Epithelial cell of esophagus (primary cell): Measurements from ENCODE around the gene TANK.

ENCODE experiments used
- DNase-seq: peaks from one replicate; pipeline ENCODE4 v3.0.0; 2010; ENCODE audit warnings: low read depth
- H3K4me3 ChIP-seq: 2 replicates; pipeline ENCODE4 v1.5.1; 2011; ENCODE audit warnings: mild to moderate bottlenecking, low read length, control low read depth
- CTCF ChIP-seq: IDR thresholded peaks from 2 replicates; pipeline ENCODE4 v1.5.1; 2011; ENCODE audit warnings: low read depth, mild to moderate bottlenecking, low read length, control low read depth, inconsistent platforms; ENCODE audit not compliant: insufficient read depth; ENCODE audit errors: missing control alignments

TANK gene

GRCh38 chr2:161228511-161229240, 68.4 kb downstream of the TANK start:
- DNase-seq, result peak; percentile 36
- H3K4me3 ChIP-seq, result no peak overlapping the region
- no peak for TF ChIP-seq CTCF

DNA sequence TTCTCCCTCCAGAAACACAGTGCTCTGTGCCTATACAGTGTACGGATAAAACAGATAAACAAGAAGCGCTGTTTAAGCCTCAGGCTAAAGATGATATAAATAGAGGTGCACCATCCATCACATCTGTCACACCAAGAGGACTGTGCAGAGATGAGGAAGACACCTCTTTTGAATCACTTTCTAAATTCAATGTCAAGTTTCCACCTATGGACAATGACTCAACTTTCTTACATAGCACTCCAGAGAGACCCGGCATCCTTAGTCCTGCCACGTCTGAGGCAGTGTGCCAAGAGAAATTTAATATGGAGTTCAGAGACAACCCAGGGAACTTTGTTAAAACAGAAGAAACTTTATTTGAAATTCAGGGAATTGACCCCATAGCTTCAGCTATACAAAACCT, 70.7 kb downstream of the TANK start:
- DNase-seq, result no peak
- no peak for TF ChIP-seq CTCF
- H3K4me3 ChIP-seq, result no peak overlapping the region

DNA sequence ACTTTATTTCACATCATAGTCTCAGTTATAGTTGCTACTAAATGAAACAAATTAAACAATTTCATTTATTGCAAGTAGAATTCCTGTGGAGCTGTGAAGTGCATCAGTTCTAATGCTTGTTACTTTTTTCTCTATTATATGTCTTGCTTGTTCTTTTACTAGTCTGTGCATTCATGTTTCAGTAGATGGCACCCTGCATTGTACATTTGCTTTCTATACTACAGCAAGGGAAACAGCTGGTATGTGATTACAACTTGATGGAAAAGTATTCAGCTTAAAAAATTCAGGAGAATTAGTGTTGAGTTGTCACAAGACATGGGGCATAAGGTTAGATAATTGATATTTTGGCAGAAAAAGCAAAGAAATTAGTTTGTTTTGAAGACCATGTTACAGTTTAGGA, 72.3 kb downstream of the TANK start:
- no peak for DNase-seq
- TF ChIP-seq CTCF, result no peak
- H3K4me3 ChIP-seq, result no peak overlapping the region

- DNase-seq, result no peak
- no peak for TF ChIP-seq CTCF
These were observed 73.7 kb downstream of the TANK start for GRCh38 chr2:161233858-161234431.

GRCh38 chr2:161234627-161235026, 74.4 kb downstream of the TANK start:
- TF ChIP-seq CTCF, result no peak
- no peak overlapping the region for H3K4me3 ChIP-seq
- DNase-seq, result no peak

More at GRCh38 chr2:161233858-161234431, 73.7 kb downstream of the TANK start:
- no peak overlapping the region for H3K4me3 ChIP-seq

DNA sequence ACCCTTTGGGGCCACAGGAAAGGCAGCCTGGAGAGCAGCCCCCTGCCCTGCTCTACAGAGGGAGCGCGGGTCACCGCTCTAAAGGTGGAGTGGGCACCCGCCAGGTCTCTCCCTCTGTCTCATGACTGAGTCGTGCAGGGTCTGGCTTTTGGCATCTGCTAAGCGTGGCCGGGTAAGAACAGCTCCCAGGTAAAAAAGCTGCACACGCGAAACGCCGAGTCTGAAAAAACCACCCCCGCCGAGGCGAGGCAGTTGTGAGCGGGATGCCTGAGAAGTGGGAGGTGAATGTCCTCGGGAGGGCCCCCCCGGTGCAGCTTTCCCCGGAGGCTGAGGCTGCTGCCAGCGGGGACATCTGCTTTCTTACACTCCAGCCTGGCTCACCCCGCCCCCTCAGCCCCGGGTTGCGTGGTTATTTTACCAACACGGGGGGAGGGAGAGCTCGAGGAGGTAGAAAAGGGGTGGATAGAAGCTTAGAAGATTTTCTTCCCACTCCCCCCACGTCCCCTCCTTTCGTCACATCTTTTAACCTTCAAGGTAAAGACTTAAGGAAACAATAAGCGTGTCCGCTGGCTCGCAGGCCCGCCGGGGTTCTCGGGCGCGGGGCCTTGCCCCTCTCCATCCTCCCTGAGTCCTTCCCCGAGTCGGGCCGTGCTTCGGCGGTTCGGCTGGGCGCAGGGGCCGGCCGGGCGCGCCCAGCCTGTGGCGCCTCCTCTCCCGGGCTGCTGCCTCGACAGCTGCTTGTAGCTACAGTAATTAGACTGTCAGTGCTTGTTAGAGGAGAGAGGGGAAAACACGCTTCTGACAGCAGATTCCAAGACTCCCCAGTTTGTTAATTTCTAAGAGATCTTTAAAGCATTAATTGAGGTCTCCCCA, 77.4 kb downstream of the TANK start:
- DNase-seq, result peak; percentile 41
- H3K4me3 ChIP-seq, result peak overlapping the region; percentile 57
- no peak for TF ChIP-seq CTCF
